ENCODE data around the gene ZNRF2.

The ZNRF2 gene

GRCh38 chr7:30363778-30364563 is 79.6 kb downstream of the ZNRF2 start:
- TF ChIP-seq MAX (IDR thresholded peaks at IDR 0.05; ENCODE audit: low read depth, low read length) (no peak), MYC (IDR thresholded peaks at IDR 0.05; ENCODE audit: low read depth, low read length) (no peak)
- DNase-seq (ENCODE audit: low read depth) = no peak
- H3K4me3 ChIP-seq (ENCODE audit: low read depth, low read length) = no peak overlapping the region

- TF ChIP-seq MAX (IDR thresholded peaks at IDR 0.05; ENCODE audit: low read depth, low read length) = no peak
- no peak for TF ChIP-seq POLR2A (IDR thresholded peaks at IDR 0.05; ENCODE audit: extremely low read depth, insufficient read length)
- TF ChIP-seq CTCF (IDR thresholded peaks at IDR 0.05; ENCODE audit: low read depth, low read length) = no peak
- no peak for TF ChIP-seq MYC (IDR thresholded peaks at IDR 0.05; ENCODE audit: low read depth, low read length)
- DNase-seq (ENCODE audit: low read depth) = no peak
- no peak overlapping the region for H3K4me3 ChIP-seq (ENCODE audit: low read depth, low read length)
These were observed 80.4 kb downstream of the ZNRF2 start for GRCh38 chr7:30364773-30365172.

GRCh38 chr7:30365621-30366020 is 81.2 kb downstream of the ZNRF2 start:
- H3K4me3 ChIP-seq (ENCODE audit: low read depth, low read length) = no peak overlapping the region
- no peak for DNase-seq (ENCODE audit: low read depth)
- TF ChIP-seq MYC (IDR thresholded peaks at IDR 0.05; ENCODE audit: low read depth, low read length) (no peak), POLR2A (IDR thresholded peaks at IDR 0.05; ENCODE audit: extremely low read depth, insufficient read length) (no peak), CTCF (IDR thresholded peaks at IDR 0.05; ENCODE audit: low read depth, low read length) (no peak)

GRCh38 chr7:30366606-30367005 is 82.2 kb downstream of the ZNRF2 start:
- no peak overlapping the region for H3K4me3 ChIP-seq (ENCODE audit: low read depth, low read length)
- no peak for DNase-seq (ENCODE audit: low read depth)
- TF ChIP-seq POLR2A (IDR thresholded peaks at IDR 0.05; ENCODE audit: extremely low read depth, insufficient read length) (no peak), MAX (IDR thresholded peaks at IDR 0.05; ENCODE audit: low read depth, low read length) (no peak), CTCF (IDR thresholded peaks at IDR 0.05; ENCODE audit: low read depth, low read length) (no peak), MYC (IDR thresholded peaks at IDR 0.05; ENCODE audit: low read depth, low read length) (no peak)

- no peak overlapping the region for H3K4me3 ChIP-seq (ENCODE audit: low read depth, low read length)
- no peak for DNase-seq (ENCODE audit: low read depth)
- TF ChIP-seq MYC (IDR thresholded peaks at IDR 0.05; ENCODE audit: low read depth, low read length) (no peak), CTCF (IDR thresholded peaks at IDR 0.05; ENCODE audit: low read depth, low read length) (no peak), POLR2A (IDR thresholded peaks at IDR 0.05; ENCODE audit: extremely low read depth, insufficient read length) (no peak), MAX (IDR thresholded peaks at IDR 0.05; ENCODE audit: low read depth, low read length) (no peak)
These were observed 83.2 kb downstream of the ZNRF2 start for GRCh38 chr7:30367561-30367960.

GRCh38 chr7:30369879-30370278 is 85.5 kb downstream of the ZNRF2 start:
- no peak overlapping the region for H3K4me3 ChIP-seq (ENCODE audit: low read depth, low read length)
- DNase-seq (ENCODE audit: low read depth) = no peak
- TF ChIP-seq MAX (IDR thresholded peaks at IDR 0.05; ENCODE audit: low read depth, low read length) = no peak
- TF ChIP-seq CTCF (IDR thresholded peaks at IDR 0.05; ENCODE audit: low read depth, low read length) = no peak
- TF ChIP-seq POLR2A (IDR thresholded peaks at IDR 0.05; ENCODE audit: extremely low read depth, insufficient read length) = no peak
- TF ChIP-seq MYC (IDR thresholded peaks at IDR 0.05; ENCODE audit: low read depth, low read length) = no peak
